Kidney epithelial cell (primary cell): Measurements from ENCODE around the gene DPYSL5. TPM values are rescaled to one million over a fixed set of nuclear protein-coding genes. Genes with fewer than 3 reads are reported as not detected.

Source experiments
- DNase-seq: peaks from one replicate; pipeline ENCODE4 v3.0.0-alpha.2; 2010; ENCODE audit warnings: low read depth
- H3K27me3 ChIP-seq: 2 replicates; pipeline ENCODE4 v1.6.0; 2011; ENCODE audit warnings: low read length; ENCODE audit not compliant: control insufficient read depth, insufficient read depth
- H3K36me3 ChIP-seq: 2 replicates; pipeline ENCODE4 v1.5.1; 2011; ENCODE audit warnings: low read length; ENCODE audit not compliant: control insufficient read depth, insufficient read depth
- H3K4me3 ChIP-seq: 2 replicates; pipeline ENCODE4 v1.5.1; 2011; ENCODE audit warnings: low read depth, mild to moderate bottlenecking, control low read depth, low read length
- total RNA-seq: library from RNA; depleted of rRNA; stranded (reverse); fragments of >200 nt; gene quantifications from 2 replicates; pipeline ENCODE4 v1.2.3, GENCODE V29; 2015
- TF ChIP-seq, protein P1 (sequence below): IDR thresholded peaks from 2 replicates; pipeline ENCODE4 v1.5.1; 2011; ENCODE audit warnings: mild to moderate bottlenecking, moderate library complexity, low read length, control low read depth, inconsistent platforms; ENCODE audit not compliant: insufficient read depth, poor library complexity, severe bottlenecking

DPYSL5 gene
- total RNA-seq, 1 donor from 2014 or later = 1.3 TPM

DNA sequence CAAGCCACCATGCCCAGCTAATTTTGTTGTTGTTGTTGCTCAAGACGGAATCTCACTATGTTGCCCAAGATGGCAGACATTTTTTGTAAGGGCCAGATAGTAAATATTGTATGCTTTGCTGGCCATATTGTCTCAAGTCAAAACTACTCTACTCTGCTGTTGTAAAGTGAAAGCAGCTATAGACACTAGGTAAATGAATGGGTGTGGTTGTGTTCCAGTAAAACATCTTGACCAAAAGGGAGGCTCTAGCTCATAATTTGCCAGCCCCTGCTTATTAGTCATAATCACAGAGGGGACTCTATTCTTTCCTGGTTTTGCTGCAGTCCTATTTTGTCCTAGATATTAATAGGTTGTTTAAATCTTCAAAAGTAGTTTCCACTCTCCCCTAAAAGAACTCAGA is 147.1 kb downstream of the DPYSL5 start:
- TF ChIP-seq, protein P1, sequence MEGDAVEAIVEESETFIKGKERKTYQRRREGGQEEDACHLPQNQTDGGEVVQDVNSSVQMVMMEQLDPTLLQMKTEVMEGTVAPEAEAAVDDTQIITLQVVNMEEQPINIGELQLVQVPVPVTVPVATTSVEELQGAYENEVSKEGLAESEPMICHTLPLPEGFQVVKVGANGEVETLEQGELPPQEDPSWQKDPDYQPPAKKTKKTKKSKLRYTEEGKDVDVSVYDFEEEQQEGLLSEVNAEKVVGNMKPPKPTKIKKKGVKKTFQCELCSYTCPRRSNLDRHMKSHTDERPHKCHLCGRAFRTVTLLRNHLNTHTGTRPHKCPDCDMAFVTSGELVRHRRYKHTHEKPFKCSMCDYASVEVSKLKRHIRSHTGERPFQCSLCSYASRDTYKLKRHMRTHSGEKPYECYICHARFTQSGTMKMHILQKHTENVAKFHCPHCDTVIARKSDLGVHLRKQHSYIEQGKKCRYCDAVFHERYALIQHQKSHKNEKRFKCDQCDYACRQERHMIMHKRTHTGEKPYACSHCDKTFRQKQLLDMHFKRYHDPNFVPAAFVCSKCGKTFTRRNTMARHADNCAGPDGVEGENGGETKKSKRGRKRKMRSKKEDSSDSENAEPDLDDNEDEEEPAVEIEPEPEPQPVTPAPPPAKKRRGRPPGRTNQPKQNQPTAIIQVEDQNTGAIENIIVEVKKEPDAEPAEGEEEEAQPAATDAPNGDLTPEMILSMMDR = no peak
- H3K36me3 ChIP-seq = no peaks in the 10 kb centered on the region
- H3K27me3 ChIP-seq = no peaks in the 10 kb centered on the region
- H3K4me3 ChIP-seq = no peak overlapping the region
- DNase-seq = no peak

DNA sequence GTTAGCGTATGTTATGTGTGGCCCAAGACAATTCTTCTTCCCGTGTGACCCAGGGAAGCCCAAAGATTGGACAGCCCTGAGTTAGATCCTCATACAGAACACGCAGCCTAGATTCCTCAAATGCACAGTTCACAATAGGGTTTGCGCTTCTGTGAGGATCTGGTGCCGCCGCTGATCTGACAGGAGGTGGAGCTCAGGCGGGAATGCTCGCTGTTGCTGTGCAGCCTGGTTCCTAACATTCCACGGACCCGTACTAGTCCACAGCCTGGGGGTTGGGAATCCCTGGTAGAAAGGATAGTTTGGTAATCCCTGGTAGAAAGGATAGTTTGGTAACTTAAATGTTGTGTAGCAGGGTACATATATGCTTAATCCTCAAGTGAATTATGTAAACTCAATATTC is 149.5 kb downstream of the DPYSL5 start:
- TF ChIP-seq, protein P1 = no peak
- no peaks in the 10 kb centered on the region for H3K27me3 ChIP-seq

DNA sequence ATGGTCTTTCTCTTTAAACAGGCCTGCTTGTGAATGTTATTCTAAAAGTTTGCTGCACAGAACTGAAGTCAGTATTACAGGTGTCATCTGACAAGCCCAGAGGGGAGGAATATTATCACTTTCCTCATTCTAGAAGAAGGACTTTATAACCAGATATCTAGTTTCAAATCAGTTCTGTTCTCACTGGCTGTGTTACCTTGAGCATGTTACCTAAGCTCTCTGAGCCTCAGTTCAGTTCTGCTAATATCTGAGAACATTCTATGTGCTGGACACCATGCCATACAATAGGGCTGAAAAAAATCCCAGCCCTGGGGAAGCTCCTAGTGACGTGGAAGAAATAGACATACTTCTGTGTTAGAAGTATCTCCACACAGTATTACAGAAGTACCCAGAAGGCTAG is 150.4 kb downstream of the DPYSL5 start:
- Histone ChIP-seq H3K36me3 (no peaks in the 10 kb centered on the region), H3K4me3 (no peak overlapping the region), H3K27me3 (no peaks in the 10 kb centered on the region)
- no peak for DNase-seq
- TF ChIP-seq, protein P1 = no peak

More for the DNA sequence above, 149.5 kb downstream of the DPYSL5 start:
- Histone ChIP-seq H3K36me3 (no peaks in the 10 kb centered on the region), H3K4me3 (no peak overlapping the region)
- DNase-seq = no peak

Other genes starting within 250 kb of the DPYSL5 start
- gene CIB4, start 206.8 kb upstream of the DPYSL5 start, total RNA-seq = not detected in 2 replicates
- 13.9 and 15.3 TPM in 2 replicates for gene KCNK3, start 155.4 kb upstream of the DPYSL5 start, total RNA-seq
- gene SLC35F6, start 83.8 kb upstream of the DPYSL5 start, total RNA-seq = 80.5 and 83.1 TPM in 2 replicates
- gene CENPA, start 62.1 kb upstream of the DPYSL5 start, total RNA-seq = 2.4 and 4.9 TPM in 2 replicates
- 4.6 and 5.0 TPM in 2 replicates for gene MAPRE3, start 122.5 kb downstream of the DPYSL5 start, total RNA-seq
- gene TMEM214, start 184.8 kb downstream of the DPYSL5 start, total RNA-seq = 27.0 and 36.1 TPM in 2 replicates
- gene AGBL5, start 203.5 kb downstream of the DPYSL5 start, total RNA-seq = 28.6 and 32.0 TPM in 2 replicates
- 237 and 272 TPM in 2 replicates for gene OST4, start 223.5 kb downstream of the DPYSL5 start, total RNA-seq
- 7.4 and 9.5 TPM in 2 replicates for gene EMILIN1, start 230.5 kb downstream of the DPYSL5 start, total RNA-seq
- 3.1 and 3.8 TPM in 2 replicates for gene KHK, start 238.6 kb downstream of the DPYSL5 start, total RNA-seq